Globus pallidus (tissue), 1 donor: Measurements from ENCODE around the gene RCN2.
"Not testable (repeated sequence)": the region's sequence is repeated elsewhere in the genome, so short reads cannot be mapped to it uniquely, and the experiment has no call there.

ENCODE experiments used
- DNase-seq: peaks from one replicate; pipeline ENCODE4 v3.0.0-alpha.2; 2015; ENCODE audit warnings: low spot score

Gene RCN2

GRCh38 chr15:76931397-76932134 lies at the start of gene RCN2:
Gene RCN2, plus strand, starts transcription at chr15:76931749. Its CDS starts 93 bp downstream, at chr15:76931842.
- DNase-seq = peak; percentile 95

DNA sequence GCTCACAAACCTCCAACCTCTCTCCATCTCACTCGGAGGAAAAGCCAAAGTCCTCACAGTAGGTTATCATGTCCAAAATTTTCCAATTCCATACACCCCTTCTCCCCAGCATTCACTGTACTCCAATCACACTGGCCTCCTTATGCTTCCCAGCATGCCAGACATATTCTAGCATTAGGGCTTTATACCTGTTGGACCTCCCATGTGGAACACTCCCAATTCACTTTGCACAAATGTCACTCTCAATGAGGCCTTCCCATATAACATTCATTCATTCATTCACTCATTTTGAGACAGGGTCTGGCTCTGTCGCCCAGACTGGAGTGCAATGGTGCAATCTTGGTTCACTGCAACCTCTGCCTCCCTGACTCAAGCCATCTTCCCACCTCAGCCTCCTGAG lies 46.3 kb upstream of the RCN2 start:
- DNase-seq = no peak

DNA sequence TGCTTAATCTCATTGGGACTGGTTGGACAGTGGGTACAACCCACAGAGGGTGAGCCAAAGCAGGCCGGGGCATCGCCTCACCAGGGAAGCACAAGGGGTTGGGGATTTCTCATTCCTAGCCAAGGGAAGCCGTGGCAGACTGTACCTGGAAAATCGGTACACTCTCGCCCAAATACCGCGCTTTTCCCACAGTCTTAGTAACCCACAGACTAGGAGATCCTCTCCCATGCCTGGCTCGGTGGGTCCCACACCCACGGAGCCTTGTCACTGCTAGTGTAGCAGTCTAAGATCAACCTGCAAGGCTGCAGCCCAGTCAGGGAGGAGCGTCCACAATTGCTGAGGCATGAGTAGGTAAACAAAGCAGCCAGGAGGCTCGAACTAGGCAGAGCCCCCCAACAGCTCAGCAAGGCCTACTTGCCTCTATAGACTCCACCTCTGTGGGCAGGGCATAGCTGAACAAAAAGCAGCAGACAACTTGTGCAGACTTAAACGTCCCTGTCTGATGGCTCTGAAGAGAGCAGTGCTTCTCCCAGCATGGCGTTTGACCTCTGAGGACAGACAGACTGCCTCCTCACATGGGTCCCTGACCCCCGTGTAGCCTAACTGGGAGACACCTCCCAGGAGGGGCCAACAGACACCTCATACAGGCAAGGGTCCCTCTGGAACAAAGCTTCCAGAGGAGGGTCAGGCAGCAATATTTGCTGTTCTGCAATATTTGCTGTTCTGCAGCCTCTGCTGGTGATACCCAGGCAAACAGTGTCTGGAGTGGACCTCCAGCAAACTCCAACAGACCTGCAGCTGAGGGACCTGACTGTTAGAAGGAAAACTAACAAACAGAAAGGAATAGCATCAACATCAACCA lies 44.0 kb upstream of the RCN2 start:
- DNase-seq = not testable (repeated sequence)

- not testable (repeated sequence) for DNase-seq
Observed at GRCh38 chr15:76892836-76893235, 38.7 kb upstream of the RCN2 start.

GRCh38 chr15:76894174-76894573 lies 37.4 kb upstream of the RCN2 start:
- DNase-seq = no peak

DNA sequence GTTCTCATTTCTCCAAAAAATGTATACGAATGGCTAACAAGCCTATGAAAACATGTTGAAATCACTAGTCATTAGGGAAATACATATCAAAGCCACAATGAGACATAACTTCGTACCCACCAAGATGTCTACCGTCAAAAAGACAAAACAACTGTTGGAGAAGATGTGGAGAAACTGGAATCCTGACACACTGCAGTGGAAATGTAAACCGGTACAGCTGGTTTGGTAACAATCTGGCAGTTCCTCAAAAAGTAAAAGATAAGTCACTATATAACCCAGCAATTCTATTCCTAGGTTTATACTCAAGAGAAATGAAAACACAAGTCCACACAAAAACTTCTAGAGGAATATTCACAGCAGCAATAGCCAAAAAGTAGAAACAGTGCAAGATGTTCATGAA lies 33.4 kb upstream of the RCN2 start:
- no peak for DNase-seq

- not testable (repeated sequence) for DNase-seq
Observed at GRCh38 chr15:76899176-76899930, 32.2 kb upstream of the RCN2 start.

DNA sequence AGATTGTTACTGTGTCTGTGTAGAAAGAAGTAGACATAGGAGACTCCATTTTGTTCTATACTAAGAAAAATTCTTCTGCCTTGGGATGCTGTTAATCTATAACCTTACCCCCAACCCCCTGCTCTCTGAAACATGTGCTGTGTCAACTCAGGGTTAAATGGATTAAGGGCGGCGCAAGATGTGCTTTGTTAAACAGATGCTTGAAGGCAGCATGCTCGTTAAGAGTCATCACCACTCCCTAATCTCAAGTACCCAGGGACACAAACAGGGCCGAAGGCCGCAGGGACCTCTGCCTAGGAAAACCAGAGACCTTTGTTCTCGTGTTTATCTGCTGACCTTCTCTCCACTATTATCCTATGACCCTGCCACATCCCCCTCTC lies 31.6 kb upstream of the RCN2 start:
- not testable (repeated sequence) for DNase-seq

- DNase-seq = no peak
Observed at GRCh38 chr15:76901965-76902364, 29.6 kb upstream of the RCN2 start.

DNA sequence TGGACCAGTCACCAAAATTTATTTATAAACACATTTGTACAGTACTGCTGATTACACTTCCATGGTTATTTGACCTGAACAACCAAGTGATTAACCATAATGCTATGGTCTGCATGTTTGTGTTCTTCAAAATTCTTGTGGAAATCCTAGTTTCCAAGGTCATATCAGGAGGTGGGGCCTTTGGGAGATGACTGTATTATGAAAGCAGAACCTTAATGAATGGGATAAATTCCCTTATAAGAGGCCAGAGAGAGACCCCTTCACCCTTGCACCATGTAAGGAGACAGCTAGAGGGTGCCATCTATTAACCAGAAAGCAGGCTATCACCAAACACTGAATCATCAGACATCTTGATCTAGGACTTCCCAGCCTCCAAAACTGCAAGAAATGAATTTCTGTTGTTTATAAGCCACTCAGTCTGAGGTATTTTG lies 28.3 kb upstream of the RCN2 start:
- peak; percentile 38 for DNase-seq

DNA sequence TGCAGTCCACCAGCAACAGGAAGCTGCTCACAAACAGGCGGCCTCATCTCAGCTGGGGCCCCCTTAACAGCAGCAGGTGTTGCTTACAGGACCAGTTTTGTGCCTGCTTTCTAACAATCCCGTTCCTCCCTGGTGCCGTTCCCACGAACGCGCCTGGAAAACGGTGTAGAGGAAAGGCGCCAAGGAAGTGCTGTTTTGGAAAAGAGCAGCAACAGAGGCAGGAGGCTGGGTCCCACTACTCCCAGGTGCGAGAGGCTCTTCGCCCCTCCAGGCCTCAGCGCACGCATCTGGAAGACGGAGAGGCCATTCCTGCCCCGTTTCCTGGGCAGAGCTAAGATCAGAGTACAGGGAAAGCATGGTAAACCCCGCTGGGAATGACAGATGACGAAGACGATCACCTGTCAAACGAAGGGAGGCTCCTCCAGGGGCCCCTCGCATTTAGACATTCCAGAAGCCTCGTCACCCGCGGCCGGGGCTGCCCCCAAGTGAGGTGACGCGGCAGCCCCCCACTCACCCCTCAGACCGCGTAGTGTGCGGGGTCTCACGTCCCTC lies 27.0 kb upstream of the RCN2 start:
- peak; percentile 29 for DNase-seq

DNA sequence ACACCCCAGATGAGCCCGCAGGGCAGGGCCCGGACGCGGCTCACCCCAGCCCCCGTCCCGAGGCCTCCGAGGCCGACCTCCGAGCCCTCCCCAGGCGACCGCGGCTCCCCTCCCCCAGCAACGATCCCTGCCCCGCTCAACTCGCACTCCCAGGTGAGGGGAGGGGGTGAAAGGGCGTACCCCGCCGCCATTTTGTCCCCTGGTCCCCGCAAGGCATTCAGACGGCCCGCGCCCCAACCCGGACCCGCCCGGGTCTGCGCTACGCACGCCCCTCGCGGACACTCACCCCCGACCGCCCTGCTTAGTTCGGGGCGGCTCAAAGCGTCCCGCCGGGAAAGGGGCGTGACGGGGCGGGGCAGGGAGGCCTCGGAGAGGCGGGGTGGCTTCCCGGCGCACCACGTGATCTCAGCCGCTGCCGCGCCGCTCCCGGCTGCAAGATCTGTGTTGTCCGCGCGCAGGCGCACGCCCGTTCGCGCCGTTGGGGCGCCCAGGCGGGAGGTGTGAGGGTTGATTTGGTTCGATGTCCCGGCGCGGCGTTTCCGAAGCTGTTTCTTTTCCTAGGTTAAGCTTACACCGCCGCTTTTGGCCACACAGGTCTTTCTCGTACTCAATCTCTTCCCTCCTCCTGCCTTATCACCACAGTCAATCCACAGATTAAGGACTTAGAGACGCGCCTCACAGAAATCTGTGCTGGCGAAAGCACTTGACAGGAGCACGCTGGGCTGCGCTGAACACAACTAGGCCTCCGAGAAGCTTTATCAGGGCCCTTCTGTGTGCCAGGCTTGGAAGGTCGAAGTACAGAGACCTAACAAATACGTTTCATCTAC lies 26.3 kb upstream of the RCN2 start, which contains the start of gene SCAPER:
Gene SCAPER, minus strand, starts transcription at position 328 of the 827 bp plus-strand sequence. CDS start 21,523 bp downstream, outside the sequence.
- DNase-seq = peak; percentile 94

- DNase-seq = no peak
Observed at GRCh38 chr15:76905855-76906254, 25.7 kb upstream of the RCN2 start.

GRCh38 chr15:76912430-76912829 lies 19.1 kb upstream of the RCN2 start:
- no peak for DNase-seq

DNA sequence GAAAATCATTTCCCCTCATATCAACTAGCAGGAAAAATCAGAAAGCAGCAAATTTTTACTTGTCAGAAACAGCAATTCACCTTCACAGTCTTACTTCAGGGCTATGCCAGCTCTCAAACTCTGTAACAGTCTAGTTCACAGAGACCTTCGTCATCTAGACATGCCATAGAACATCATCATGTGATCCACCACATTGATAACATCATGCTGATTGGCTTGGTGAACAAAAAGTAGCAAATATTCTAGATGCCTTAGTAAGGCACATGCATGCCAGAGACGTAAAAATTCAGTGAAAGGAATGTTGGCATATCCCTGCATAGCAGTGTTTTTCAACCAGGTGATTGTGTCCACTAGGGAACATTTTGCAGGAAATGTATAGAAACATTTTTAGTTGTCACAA lies 17.8 kb upstream of the RCN2 start:
- no peak for DNase-seq

DNA sequence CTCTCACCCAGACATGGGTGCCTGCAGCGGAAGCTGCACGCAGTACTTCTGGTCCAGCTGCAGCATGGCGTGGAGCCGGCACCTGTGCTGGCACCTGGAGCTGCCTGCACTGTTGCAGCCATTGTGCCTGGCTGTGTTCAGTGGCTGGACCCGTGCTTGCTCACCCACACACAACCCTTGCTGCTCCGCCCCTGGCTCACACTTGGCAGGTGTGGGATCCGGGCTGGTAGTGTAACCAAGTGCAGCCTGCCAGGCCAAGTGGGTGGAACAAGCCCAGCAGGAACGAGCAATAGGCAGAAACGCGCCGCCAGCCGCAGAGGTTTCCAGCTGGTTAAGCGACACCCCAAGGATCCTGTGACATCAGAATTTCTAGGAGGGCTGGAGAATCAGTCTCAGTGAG lies 15.2 kb upstream of the RCN2 start:
- DNase-seq = no peak

DNA sequence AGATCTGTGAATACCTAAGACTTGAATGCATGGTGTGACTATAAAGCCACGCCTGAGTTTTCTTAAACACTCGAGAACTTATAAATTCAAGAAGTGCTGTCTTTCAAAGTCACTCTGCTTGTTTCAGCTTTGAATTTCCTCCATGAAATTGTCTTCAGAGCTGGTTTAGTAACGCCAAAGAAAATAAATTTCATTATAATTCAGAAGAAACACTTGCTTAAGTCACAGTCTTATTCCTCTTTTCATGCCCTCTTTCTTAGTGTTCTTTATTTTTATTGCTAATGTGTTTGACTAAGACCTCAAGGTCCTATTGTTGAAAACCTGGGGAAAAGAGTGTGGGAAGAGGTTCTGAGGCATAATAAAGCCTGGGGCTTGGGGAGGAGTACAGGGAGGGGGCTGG lies 3.3 kb upstream of the RCN2 start:
- DNase-seq = no peak

- DNase-seq = no peak
Observed at GRCh38 chr15:76929011-76929760, 2.4 kb upstream of the RCN2 start.

GRCh38 chr15:76930831-76931396 lies 635 bp upstream of the RCN2 start:
- DNase-seq = no peak
